NCI-H146 treated with DMSO at 0.1 percent for 48 hours (cell line): ENCODE data around the gene PLA2G1B.
A peak's percentile ranks its signal among the peaks of the same experiment; 100 is the strongest.

Experiments used
- DNase-seq: peaks from one replicate; lab custom pipeline; 2025; ENCODE audit not compliant: unreplicated experiment; lab: John Stamatoyannopoulos, UW

The PLA2G1B gene

GRCh38 chr12:120327593-120327992 lies at the start of gene PLA2G1B:
PLA2G1B (minus strand) TSS chr12:120327779; CDS start chr12:120327753, 26 bp downstream.
- DNase-seq = no peak

DNA sequence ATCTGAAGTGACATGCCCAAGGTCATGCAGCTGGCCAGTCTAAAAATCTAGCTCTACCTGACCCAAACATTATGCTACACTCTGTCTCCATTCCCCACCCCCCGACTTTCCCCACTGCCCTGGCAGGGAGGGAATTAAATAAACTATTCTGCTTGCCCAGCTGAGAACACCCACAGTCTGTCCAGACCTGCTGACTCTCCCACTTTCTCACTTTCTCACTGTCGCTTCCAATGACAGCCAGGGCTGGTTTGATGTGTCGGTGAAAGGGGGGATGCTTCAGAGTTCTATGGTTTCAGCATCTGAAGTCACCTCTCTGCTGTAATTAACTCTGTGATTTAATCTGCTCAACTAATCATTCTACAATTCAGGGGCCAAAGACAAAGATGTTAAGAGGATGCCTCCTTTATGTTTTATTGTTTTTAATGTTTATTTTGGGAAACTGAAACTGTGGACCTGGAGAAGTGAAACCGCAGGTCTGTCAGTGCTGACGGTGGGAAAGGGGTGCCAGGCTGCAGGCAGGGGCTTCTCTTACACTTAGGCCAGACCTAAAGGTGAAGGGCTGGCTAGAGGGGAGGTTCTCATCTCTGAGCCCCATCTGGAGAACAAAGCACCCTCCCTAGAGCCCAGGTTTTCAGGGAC lies 49.5 kb upstream of the PLA2G1B start:
- no peak for DNase-seq

- DNase-seq = no peak
Observed at GRCh38 chr12:120376416-120376815, 48.8 kb upstream of the PLA2G1B start.

DNA sequence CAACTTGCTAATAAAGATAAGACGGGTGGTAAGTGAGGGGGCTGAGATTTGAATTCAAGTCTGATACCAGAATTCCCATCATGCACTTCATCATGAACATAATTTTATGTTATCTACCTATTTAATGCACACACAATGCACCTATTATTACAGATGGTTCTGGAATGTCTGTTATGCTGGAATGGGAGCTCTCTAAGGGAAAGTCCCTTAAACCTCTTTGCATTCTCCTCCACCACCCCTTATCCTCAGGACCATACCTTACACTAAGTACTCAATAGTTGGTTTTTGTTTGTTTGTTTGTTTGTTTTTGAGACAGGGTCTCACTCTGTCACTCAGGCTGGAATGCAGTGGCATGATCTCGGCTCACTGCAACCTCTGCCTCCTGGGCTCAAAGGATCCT lies 48.4 kb upstream of the PLA2G1B start:
- DNase-seq = no peak

GRCh38 chr12:120373683-120374082 lies 46.1 kb upstream of the PLA2G1B start:
- no peak for DNase-seq

DNA sequence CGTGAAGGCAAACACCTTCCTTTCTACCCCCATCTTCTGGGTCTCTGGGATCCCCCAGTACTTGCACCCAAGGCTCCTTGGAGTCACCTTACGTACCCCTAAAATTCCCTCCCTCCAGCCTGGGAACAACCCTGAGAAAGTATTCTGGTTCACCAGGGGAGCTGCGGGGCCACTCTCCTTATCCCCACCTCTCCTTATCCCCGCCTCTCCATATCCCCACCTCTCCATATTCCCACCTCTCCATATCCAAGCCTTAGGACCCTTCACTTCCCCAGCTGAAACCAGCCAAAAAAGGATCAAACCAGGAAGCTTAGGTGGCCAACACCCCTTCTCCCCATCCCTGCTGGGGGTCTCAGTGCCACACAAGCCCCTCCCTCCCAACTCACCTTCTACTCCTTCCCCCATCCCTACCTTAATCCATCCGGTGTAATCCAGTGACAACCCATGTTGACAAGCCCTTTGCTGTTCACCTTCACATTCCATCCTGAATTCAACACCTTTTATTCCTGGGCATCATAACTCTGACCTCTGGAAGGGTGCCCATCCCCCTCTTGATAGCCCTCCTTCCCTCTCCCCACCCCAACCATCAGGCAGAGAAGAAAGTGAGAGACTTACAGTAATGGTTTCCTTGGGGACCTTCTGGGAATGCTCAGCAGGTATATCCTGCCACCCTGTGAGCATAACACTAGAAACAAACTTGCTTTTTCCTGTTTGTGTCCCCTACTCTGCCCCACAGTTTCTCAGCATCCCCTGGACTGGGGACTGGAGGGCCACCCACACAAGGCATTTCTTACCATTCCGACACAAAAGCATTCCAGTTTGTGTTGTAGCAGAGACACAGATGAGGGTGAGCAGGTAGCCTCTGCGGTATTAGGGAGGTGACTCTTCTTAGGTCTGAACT lies 43.0 kb upstream of the PLA2G1B start:
- DNase-seq = no peak

- no peak for DNase-seq
Observed at GRCh38 chr12:120369603-120370342, 42.2 kb upstream of the PLA2G1B start.

- no peak for DNase-seq
Observed at GRCh38 chr12:120368789-120369602, 41.4 kb upstream of the PLA2G1B start, which contains the start of gene MSI1. MSI1 (minus strand) TSS chr12:120369164; CDS start chr12:120369091, 73 bp downstream.

DNA sequence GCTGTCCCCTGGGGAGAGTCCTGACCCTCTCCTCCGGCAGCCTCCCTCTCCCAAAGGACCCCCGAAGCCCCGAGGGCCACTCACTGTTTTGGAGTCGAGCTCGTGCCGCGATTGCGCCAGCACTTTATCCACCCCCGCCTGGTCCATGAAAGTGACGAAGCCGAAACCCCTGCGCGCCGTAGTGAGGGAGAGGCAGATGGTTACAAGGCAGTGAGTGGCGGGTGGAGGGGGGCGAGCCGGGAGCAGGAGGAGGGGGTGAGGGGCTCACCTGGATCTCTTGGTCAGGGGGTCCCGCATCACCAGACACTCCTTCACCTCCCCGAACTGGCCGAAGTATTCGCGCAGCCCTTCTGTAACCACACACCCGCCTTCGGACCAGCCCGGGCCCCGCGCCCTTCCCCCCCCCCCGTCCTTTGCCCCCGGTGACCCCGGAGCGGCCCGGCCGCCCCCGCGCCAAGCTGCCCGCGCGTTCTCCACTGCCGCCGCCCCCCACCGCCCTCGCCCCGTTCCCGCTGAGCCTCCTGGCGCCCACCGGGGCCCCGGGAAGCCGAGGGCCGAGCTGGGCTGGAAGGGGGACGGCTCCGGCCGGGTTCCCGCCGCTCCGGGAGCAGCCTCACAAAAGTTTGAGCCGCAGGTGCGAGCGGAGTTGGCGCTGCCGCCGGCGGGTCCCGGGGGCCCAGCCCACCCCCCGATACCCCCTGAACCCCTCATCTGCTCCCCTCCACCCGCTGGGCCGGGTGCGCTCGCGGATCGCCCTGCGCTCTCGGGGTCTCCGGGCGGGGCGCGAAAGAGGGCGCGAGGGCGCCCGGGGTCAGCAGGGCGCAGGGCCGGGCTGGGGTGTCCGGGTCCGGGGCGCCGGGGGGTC lies 40.6 kb upstream of the PLA2G1B start:
- no peak for DNase-seq

DNA sequence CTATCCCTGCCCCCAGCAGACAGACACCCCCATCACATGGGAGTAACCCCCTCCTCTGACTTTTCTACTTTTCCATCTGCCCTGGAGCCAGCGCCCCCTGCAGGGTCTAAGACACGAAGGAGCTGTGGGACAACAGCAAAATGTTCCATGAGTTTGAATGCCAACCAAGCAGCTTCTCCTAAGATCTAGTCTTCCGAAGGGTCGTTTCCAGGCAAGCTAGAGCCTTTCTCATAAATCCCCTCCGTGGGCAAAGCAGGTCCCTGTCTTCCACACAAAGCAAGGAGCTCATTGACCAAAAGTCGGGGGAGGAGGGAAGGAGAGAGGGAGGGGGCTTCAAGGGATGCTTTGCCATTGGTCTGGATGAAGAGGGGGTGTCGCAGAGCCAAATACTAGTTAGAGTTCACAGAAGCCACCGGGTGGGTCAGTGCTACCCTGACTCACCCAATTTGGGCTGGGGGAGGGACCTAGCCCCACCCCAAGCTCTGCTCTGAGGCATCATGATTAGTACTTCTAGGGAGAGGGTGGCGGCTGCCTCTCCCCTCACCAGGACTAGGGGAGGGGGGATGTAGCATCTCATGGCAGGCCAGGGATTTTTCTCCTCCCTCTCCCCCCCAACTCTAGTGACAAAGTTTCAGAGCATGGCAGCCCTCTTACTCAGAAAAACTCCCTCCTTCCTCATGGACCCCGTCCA lies 39.8 kb upstream of the PLA2G1B start:
- DNase-seq = no peak

GRCh38 chr12:120366845-120367232 lies 39.3 kb upstream of the PLA2G1B start:
- no peak for DNase-seq

DNA sequence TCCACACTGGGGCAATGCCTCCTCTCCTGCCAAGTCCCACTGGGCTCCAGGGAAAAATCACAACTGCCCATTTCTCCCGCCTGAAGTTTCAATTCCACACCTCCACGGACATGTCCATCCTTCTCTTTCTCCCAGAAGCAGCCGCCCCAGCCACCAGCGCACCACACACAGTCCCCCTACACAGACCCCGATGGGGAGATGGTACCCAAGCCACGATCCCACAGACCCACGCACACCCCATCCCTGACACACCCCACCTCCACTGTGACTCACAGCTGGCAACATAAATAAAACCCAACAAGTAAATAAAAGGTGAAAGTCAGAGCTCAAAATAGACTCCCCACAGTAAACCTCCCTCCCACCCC lies 38.7 kb upstream of the PLA2G1B start:
- DNase-seq = no peak

DNA sequence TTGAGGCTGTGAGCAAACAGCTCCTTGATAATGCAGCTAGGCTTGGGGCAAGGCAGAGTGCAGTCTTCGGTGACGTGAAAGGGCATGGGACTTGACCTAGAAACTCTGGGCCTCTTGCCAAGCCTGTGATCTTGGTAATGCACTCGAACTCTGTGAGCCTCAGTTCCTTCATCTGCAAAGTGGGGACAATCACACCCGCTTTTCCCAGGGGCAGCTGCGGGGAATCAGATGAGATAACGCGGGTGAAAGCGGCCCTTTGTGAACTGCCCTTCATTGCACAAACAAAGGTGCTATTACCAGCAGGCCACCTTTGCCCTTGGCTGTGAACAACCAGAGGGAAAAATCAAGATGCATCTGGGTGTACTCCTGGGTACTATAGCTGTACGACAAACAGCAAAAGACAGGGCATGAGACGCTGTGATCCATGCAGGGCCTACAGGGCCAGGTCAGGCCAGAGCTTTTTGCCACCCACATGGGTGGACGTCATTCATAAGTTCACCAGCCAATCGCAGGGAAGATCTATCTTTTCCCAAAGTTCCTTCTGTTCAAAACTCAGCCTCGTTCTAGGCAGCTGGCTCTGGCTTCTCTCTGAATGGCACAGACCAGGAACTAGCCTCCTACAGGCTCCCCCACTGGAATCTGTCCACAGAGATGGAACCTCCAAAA lies 38.2 kb upstream of the PLA2G1B start:
- DNase-seq = no peak

DNA sequence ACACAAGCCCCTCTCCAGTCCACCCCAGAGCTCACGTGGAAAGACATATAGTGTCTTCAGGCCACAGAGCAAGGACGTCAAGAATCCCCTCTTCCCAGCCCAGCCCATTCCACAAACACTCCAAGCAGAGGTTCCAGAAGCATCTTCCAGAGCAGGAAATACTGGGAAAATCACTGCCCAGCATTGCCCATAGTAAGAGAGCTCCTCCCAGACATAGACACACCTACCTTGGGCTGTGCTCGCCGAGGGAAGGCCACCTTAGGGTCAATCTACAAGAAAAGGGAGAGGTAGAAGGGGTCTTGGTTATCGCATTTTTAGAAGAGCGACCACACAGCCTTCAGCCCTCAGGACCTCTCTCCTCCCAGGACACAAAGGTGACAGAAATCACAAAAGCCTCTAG lies 36.9 kb upstream of the PLA2G1B start:
- DNase-seq = no peak

- DNase-seq = no peak
Observed at GRCh38 chr12:120363274-120363855, 35.8 kb upstream of the PLA2G1B start.

DNA sequence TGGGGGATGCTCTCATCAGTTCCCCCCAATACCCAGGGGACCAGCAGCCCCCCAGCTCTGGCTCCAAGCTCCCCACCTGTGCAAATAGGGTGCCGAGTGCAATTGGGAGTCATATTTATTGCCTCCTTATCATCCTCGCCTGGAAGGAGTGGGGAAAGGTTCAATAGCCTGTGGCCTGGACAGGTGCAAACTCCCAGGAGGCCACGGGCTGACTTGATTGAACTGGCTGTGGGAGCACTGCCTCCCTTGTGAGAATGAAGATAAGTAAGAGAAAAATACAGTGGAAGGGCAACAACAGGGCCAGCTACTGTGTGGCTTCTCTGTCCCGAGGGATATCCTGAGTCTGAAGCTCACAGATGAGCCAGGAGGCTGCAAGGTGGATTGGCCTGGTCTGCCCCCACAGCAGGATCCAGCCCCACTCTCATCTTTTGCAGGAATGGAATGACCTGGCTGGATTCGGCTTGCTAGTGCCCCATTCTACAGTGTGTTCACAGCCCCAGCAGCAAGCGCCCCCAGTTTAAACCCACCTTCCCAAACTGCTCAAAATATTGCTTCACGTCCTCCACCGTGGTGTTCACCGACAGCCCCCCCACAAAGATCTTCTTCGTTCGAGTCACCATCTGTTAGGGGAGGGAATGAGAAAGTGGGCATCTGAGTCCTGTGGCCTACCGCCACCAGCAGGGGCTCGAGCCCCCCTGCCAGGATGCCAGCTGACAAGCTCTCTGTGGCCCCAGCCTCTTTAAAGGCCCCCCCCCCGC lies 35.1 kb upstream of the PLA2G1B start:
- DNase-seq = no peak

GRCh38 chr12:120361506-120362208 lies 34.1 kb upstream of the PLA2G1B start:
- peak; percentile 76 for DNase-seq
